ENCODE data around the gene CAPZB.

DNA sequence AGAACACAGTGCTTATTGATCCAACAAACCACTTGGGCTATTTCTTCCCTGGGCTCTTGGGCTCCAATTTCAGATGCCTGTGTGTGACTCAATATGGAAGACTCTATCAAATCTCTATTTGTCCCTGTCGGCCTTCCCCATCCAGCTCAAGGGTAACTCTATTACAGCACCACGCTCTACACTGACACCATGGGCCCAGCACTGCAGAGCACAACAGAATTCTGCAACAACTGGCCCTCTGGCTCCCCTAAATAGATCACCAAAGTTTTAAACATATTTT lies 51.7 kb downstream of the CAPZB start:
- TF ChIP-seq, protein P1, sequence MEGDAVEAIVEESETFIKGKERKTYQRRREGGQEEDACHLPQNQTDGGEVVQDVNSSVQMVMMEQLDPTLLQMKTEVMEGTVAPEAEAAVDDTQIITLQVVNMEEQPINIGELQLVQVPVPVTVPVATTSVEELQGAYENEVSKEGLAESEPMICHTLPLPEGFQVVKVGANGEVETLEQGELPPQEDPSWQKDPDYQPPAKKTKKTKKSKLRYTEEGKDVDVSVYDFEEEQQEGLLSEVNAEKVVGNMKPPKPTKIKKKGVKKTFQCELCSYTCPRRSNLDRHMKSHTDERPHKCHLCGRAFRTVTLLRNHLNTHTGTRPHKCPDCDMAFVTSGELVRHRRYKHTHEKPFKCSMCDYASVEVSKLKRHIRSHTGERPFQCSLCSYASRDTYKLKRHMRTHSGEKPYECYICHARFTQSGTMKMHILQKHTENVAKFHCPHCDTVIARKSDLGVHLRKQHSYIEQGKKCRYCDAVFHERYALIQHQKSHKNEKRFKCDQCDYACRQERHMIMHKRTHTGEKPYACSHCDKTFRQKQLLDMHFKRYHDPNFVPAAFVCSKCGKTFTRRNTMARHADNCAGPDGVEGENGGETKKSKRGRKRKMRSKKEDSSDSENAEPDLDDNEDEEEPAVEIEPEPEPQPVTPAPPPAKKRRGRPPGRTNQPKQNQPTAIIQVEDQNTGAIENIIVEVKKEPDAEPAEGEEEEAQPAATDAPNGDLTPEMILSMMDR (IDR thresholded peaks at IDR 0.05; ENCODE audit: low read depth, low read length) = no peak
- TF ChIP-seq, protein P2, sequence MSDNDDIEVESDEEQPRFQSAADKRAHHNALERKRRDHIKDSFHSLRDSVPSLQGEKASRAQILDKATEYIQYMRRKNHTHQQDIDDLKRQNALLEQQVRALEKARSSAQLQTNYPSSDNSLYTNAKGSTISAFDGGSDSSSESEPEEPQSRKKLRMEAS (IDR thresholded peaks at IDR 0.05; ENCODE audit: low read depth, low read length) = no peak
- TF ChIP-seq POLR2A (IDR thresholded peaks at IDR 0.05; ENCODE audit: extremely low read depth, insufficient read length) = no peak

All from NB4 (cell line).